Muscle layer of duodenum (tissue), 2 donors: Measurements from ENCODE around the gene ZBTB38.
A peak's percentile ranks its signal among the peaks of the same experiment; 100 is the strongest.

Experiments used
- H3K27ac ChIP-seq: one replicate; pipeline ENCODE4 v1.7.0; 2013; ENCODE audit warnings: mild to moderate bottlenecking, low read length
- H3K27me3 ChIP-seq: one replicate; pipeline ENCODE4 v1.7.0; 2013; ENCODE audit warnings: low read depth, mild to moderate bottlenecking, control low read depth, low read length
- H3K36me3 ChIP-seq, 2 donors: one replicate each; pipeline ENCODE4 v1.7.0; 2013; ENCODE audit warnings: low read length in 2 of 2, control low read depth in 1 of 2, mild to moderate bottlenecking in 1 of 2; ENCODE audit not compliant: insufficient read depth in 2 of 2, control insufficient read depth in 1 of 2
- H3K4me1 ChIP-seq, 2 donors: one replicate each; pipeline ENCODE4 v1.7.0; 2013; ENCODE audit warnings: low read length in 2 of 2, mild to moderate bottlenecking in 2 of 2, control low read depth in 1 of 2, moderate library complexity in 1 of 2; ENCODE audit not compliant: insufficient read depth in 2 of 2, control insufficient read depth in 1 of 2
- H3K4me3 ChIP-seq, 2 donors: one replicate each; pipeline ENCODE4 v1.7.0; 2013; ENCODE audit warnings: low read length in 2 of 2, low read depth in 1 of 2, mild to moderate bottlenecking in 1 of 2
- H3K9me3 ChIP-seq, 2 donors: one replicate each; pipeline ENCODE4 v1.7.0; 2013; ENCODE audit warnings: low read length in 2 of 2, control low read depth in 1 of 2, mild to moderate bottlenecking in 1 of 2; ENCODE audit not compliant: control insufficient read depth in 1 of 2
- donor health status: healthy.

The ZBTB38 gene

GRCh38 chr3:141368062-141368924 lies at the start of gene ZBTB38:
ZBTB38 (plus strand) TSS chr3:141368504; CDS start chr3:141442389, 73,885 bp downstream.
- Histone ChIP-seq H3K4me3 (peak within 1 kb of the TSS; percentile 42 to 53), H3K36me3 (peaks cover 0 to 20% of the 10 kb centered on the region in 2 donors), H3K4me1 (peaks cover 11 to 23% of the 10 kb centered on the region in 2 donors), H3K9me3 (no peaks in the 10 kb centered on the region), H3K27ac (peak within 1 kb of the TSS; percentile 95), H3K27me3 (no peaks in the 10 kb centered on the region)

DNA sequence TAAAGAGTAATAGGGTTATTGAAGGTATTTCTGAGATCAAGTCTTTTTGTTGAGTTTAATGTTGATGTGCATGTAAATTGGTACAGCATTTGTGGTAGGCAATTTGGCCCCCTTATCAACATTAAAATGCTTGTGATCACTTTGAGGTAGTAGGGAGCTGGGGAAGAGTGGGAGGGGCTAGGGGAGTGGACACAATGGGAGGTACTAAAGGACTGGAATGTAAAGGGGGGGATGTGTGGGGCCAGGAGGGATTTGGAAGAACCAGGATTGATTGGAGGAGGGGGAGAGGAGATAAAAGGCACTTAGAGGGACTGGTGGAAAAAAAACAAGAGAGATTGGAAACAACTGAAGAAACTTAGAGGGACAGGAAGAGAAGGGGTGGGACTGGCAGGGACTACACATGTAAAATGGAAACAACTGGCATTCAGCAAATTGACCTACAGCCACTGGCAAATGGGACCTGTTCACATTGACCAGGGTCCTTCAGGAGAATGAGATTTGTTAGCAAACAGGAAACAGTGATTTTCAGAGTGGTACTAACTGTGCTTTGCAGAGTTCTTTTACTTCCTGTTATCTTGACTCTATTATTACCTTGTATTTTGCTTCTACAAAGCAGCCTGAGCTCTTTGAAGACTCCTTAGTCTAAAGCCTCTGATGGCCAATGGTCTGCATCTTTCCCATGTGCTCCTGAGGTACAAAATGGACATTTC lies 47.8 kb upstream of the ZBTB38 start:
- Histone ChIP-seq H3K27ac (no peak overlapping the region), H3K4me1 (no peaks in the 10 kb centered on the region), H3K4me3 (no peak overlapping the region), H3K9me3 (no peaks in the 10 kb centered on the region), H3K36me3 (no peaks in the 10 kb centered on the region), H3K27me3 (no peaks in the 10 kb centered on the region)

DNA sequence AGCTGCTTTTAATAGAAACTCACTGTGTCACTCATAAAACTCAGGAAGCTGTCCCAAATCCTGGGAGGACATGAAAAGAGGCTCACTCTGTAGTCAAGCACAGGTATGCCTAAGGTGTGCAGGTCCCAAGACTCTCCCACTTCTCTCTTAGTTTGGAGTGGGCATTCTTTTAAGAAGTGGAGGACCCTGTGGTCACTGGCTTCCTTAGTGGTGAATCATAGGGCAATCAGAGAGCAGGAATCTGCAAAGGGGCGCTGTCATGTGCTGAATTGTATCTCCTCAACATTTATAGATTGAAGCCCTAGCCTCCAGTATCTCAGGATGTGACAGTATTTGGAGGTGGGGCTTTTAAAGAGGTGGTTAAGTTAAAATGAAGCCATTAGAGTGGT lies 47.2 kb upstream of the ZBTB38 start:
- Histone ChIP-seq H3K27ac (no peak overlapping the region), H3K36me3 (no peaks in the 10 kb centered on the region), H3K9me3 (no peaks in the 10 kb centered on the region), H3K4me1 (no peaks in the 10 kb centered on the region), H3K27me3 (no peaks in the 10 kb centered on the region), H3K4me3 (no peak overlapping the region)

- Histone ChIP-seq H3K4me1 (no peaks in the 10 kb centered on the region), H3K4me3 (peak overlapping the region in 1 of 2 donors; percentile 27), H3K27me3 (no peaks in the 10 kb centered on the region), H3K9me3 (no peaks in the 10 kb centered on the region), H3K27ac (peak overlapping the region; percentile 73), H3K36me3 (no peaks in the 10 kb centered on the region)
These were observed 44.2 kb upstream of the ZBTB38 start for GRCh38 chr3:141323936-141324704.

DNA sequence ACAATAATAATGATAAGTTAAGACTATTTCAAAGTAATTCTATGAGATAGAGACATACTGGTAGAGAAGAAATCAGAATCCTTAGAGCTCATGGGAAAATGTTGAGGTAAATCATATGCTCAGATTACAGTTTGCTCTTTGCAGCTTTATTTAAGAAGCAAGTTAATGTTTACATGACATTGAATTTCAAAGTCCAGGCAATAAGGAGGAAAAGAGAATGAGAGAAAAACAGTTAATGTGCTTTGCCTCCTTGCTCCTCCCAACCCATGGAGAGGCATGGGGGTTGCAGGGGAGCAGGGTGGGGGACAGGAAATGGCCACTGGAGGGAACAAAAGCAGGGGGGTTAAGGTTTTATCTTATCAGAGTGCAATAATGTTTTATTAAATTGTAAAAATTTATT lies 42.2 kb upstream of the ZBTB38 start:
- Histone ChIP-seq H3K27ac (peak overlapping the region; percentile 73), H3K4me3 (no peak overlapping the region), H3K36me3 (no peaks in the 10 kb centered on the region), H3K9me3 (no peaks in the 10 kb centered on the region), H3K27me3 (no peaks in the 10 kb centered on the region), H3K4me1 (no peaks in the 10 kb centered on the region)

- Histone ChIP-seq H3K4me3 (no peak overlapping the region), H3K4me1 (no peaks in the 10 kb centered on the region), H3K27me3 (no peaks in the 10 kb centered on the region), H3K9me3 (no peaks in the 10 kb centered on the region), H3K27ac (no peak overlapping the region), H3K36me3 (no peaks in the 10 kb centered on the region)
These were observed 41.7 kb upstream of the ZBTB38 start for GRCh38 chr3:141326626-141327025.

GRCh38 chr3:141328286-141329166 lies 39.8 kb upstream of the ZBTB38 start:
- H3K36me3 ChIP-seq = no peaks in the 10 kb centered on the region
- H3K4me1 ChIP-seq = no peaks in the 10 kb centered on the region
- no peaks in the 10 kb centered on the region for H3K27me3 ChIP-seq
- no peak overlapping the region for H3K4me3 ChIP-seq
- no peak overlapping the region for H3K27ac ChIP-seq
- no peaks in the 10 kb centered on the region for H3K9me3 ChIP-seq

DNA sequence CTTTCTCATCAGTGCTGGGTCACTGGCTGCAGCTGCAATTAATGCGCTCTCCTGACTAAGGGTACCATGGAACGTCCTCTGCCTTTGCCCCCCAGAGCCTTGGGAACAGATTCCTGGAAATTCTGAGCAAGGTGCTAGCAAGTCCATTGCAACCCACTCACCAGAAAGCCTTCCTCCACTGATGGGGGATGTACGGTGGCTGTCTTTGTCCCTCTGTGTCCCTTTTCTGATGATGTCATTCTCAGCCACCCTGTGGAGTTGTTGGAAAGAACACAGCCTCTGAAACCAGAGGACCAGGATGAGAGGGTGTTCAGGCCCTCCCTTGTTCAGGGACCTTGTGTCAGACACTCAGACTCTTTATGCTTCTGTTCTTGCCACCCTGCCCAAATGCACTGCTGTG lies 38.1 kb upstream of the ZBTB38 start:
- no peaks in the 10 kb centered on the region for H3K9me3 ChIP-seq
- H3K27ac ChIP-seq = no peak overlapping the region
- no peaks in the 10 kb centered on the region for H3K36me3 ChIP-seq
- H3K4me1 ChIP-seq = no peaks in the 10 kb centered on the region
- H3K27me3 ChIP-seq = no peaks in the 10 kb centered on the region
- H3K4me3 ChIP-seq = no peak overlapping the region

- Histone ChIP-seq H3K36me3 (no peaks in the 10 kb centered on the region), H3K27me3 (no peaks in the 10 kb centered on the region), H3K4me1 (no peaks in the 10 kb centered on the region), H3K4me3 (no peak overlapping the region), H3K27ac (no peak overlapping the region), H3K9me3 (no peaks in the 10 kb centered on the region)
These were observed 37.5 kb upstream of the ZBTB38 start for GRCh38 chr3:141330718-141331376.
